ENCODE measurements around the gene MYO7B. TPM values are rescaled to one million over a fixed set of nuclear protein-coding genes. Genes with fewer than 3 reads are reported as not detected.

The MYO7B gene
- polyA plus RNA-seq, 1 of the 3 experiments (the other 2 are of a cell fraction), result 0.08 TPM

GRCh38 chr2:127608061-127609030, 72.9 kb downstream of the MYO7B start:
- CTCF ChIA-PET, result interaction anchor here (1.4 to 2.0 kb wide), 3 partner anchors 17 to 42 kb away, joined by 3 to 11 read pairs (median 6); no protein-coding TSS in a partner anchor
- Histone ChIP-seq H3F3A (replicated peaks; ENCODE audit: insufficient read depth) (no peaks in the 10 kb centered on the region), H3K79me2 (ENCODE audit: insufficient read depth) (no peaks in the 10 kb centered on the region), H3K9ac (no peak overlapping the region), H3K4me3 (ENCODE audit: low read depth in 2 of 2, low read length in 1 of 2) (no peak overlapping the region), H3K4me1 (ENCODE audit: control insufficient read depth in 1 of 2, insufficient read depth in 2 of 2, low read depth in 1 of 2, low read length in 1 of 2) (no peaks in the 10 kb centered on the region), H3K27me3 (ENCODE audit: insufficient read depth) (no peaks in the 10 kb centered on the region), H4K20me1 (ENCODE audit: insufficient read depth) (no peaks in the 10 kb centered on the region), H3K36me3 (replicated peaks in 1 of 2; ENCODE audit: control insufficient read depth in 1 of 2, insufficient read depth in 2 of 2, low read length in 1 of 2) (no peaks in the 10 kb centered on the region), H3K4me2 (no peak overlapping the region), H3K9me2 (no peaks in the 10 kb centered on the region), H3K9me3 (no peaks in the 10 kb centered on the region; the same call in 1 of the 2 replicates), H2AFZ (ENCODE audit: low read depth) (no peak overlapping the region), H3K27ac (ENCODE audit: low read depth in 2 of 2, low read length in 1 of 2) (no peak overlapping the region)
- TF ChIP-seq USF1 (IDR thresholded peaks at IDR 0.05; ENCODE audit: borderline replicate concordance, low read depth), result no peak
- TF ChIP-seq TAF1 (IDR thresholded peaks at IDR 0.05; ENCODE audit: borderline replicate concordance, low read depth, low read length), result no peak
- TF ChIP-seq NFIC (IDR thresholded peaks at IDR 0.05; ENCODE audit: borderline replicate concordance), result no peak
- TF ChIP-seq SMC3 (IDR thresholded peaks at IDR 0.05; ENCODE audit: low read depth, low read length), result no peak
- no peak for TF ChIP-seq FOXM1 (IDR thresholded peaks at IDR 0.05; ENCODE audit: low read depth)
- no peak for TF ChIP-seq FOXJ3 (CRISPR knock-in tag; IDR thresholded peaks at IDR 0.05)
- TF ChIP-seq, protein P1, sequence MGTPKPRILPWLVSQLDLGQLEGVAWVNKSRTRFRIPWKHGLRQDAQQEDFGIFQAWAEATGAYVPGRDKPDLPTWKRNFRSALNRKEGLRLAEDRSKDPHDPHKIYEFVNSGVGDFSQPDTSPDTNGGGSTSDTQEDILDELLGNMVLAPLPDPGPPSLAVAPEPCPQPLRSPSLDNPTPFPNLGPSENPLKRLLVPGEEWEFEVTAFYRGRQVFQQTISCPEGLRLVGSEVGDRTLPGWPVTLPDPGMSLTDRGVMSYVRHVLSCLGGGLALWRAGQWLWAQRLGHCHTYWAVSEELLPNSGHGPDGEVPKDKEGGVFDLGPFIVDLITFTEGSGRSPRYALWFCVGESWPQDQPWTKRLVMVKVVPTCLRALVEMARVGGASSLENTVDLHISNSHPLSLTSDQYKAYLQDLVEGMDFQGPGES (IDR thresholded peaks at IDR 0.05; ENCODE audit: low read depth, low read length), result no peak
- TF ChIP-seq FOSL2 (IDR thresholded peaks at IDR 0.05; ENCODE audit: borderline replicate concordance, low read depth), result no peak
- no peak for TF ChIP-seq MEF2A (IDR thresholded peaks at IDR 0.05; ENCODE audit: borderline replicate concordance, low read depth)
- TF ChIP-seq RCOR1 (IDR thresholded peaks at IDR 0.05; ENCODE audit: low read length), result no peak
- POLR2A ChIA-PET, result no interaction called here
- no peak for DNase-seq
- WGBS (ENCODE audit: low lambda C conversion rate), result 62% methylated on average over 10 of the region's 25 CpGs

DNA sequence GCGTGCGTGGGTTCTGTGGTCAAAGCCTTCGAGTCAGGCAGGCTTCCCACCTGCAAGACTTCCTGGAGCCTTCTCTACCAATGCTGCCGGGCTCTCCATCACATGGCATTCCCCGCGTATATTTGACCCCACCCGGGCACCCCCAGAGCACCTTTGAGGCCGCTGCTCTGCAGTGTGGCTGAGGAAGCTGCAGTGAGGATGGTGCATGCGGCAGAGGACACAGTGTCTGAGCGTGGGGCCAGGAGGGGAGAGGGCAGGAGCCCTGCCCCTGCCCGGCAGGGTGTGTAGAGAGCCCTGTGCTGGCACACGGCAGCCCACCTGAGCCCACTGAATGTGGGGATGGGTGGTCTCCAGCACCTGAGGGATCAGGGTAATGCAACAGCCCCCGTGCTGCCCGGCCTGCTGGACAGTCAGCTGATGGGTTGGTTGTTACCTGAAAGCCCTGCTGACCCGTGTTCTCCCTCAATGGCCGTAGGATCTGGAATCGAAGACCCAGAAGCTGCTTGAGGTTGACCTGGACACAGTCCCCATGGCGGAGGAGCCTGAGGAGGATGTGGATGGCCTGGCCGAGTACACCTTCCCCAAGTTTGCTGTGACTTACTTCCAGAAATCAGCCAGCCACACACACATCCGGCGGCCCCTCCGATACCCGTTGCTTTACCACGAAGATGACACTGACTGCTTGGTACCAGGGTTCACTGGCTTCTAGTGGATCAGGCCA, 73.7 kb downstream of the MYO7B start:
- no peak overlapping the region for H3K9ac ChIP-seq
- ChIA-PET POLR2A (no interaction called here), CTCF (interaction anchor here (2.0 to 2.6 kb wide), 2 partner anchors 18 kb away, joined by 11 to 13 read pairs; no protein-coding TSS in a partner anchor)
- H3K9me2 ChIP-seq, result no peaks in the 10 kb centered on the region
- no peaks in the 10 kb centered on the region for H4K20me1 ChIP-seq (ENCODE audit: insufficient read depth)
- H2AFZ ChIP-seq (ENCODE audit: low read depth), result no peak overlapping the region
- no peaks in the 10 kb centered on the region for H3K79me2 ChIP-seq (ENCODE audit: insufficient read depth)
- no peak overlapping the region for H3K4me3 ChIP-seq (ENCODE audit: low read depth in 2 of 2, low read length in 1 of 2)
- TF ChIP-seq FOXM1 (IDR thresholded peaks at IDR 0.05; ENCODE audit: low read depth), result no peak
- 71% methylated on average over 8 of the region's 24 CpGs for WGBS (ENCODE audit: low lambda C conversion rate)
- no peaks in the 10 kb centered on the region; the same call in 1 of the 2 replicates for H3K9me3 ChIP-seq
- H3F3A ChIP-seq (replicated peaks; ENCODE audit: insufficient read depth), result no peaks in the 10 kb centered on the region
- H3K27me3 ChIP-seq (ENCODE audit: insufficient read depth), result no peaks in the 10 kb centered on the region
- no peaks in the 10 kb centered on the region for H3K36me3 ChIP-seq (replicated peaks in 1 of 2; ENCODE audit: control insufficient read depth in 1 of 2, insufficient read depth in 2 of 2, low read length in 1 of 2)
- no peak overlapping the region for H3K27ac ChIP-seq (ENCODE audit: low read depth in 2 of 2, low read length in 1 of 2)
- H3K4me2 ChIP-seq, result no peak overlapping the region
- H3K4me1 ChIP-seq (ENCODE audit: control insufficient read depth in 1 of 2, insufficient read depth in 2 of 2, low read depth in 1 of 2, low read length in 1 of 2), result no peaks in the 10 kb centered on the region
- no peak for DNase-seq
